NT2/D1 (cell line): ENCODE data around the gene GPRIN1.

Source experiments
- DNase-seq: peaks from one replicate; pipeline ENCODE4 v3.0.0-alpha.2; 2011; ENCODE audit warnings: low read depth, low spot score
- H3K27me3 ChIP-seq: 2 replicates; pipeline ENCODE4 v1.6.0; 2011; ENCODE audit warnings: mild to moderate bottlenecking; ENCODE audit not compliant: insufficient read length, insufficient read depth
- H3K36me3 ChIP-seq: 2 replicates; pipeline ENCODE4 v1.6.1; 2011; ENCODE audit warnings: mild to moderate bottlenecking, low read length, mixed read lengths; ENCODE audit not compliant: insufficient read depth, insufficient read length
- H3K4me1 ChIP-seq: 2 replicates; pipeline ENCODE4 v1.5.1; 2011; ENCODE audit not compliant: insufficient read depth, insufficient read length
- H3K4me3 ChIP-seq: 2 replicates; pipeline ENCODE4 v1.5.1; 2011; ENCODE audit warnings: low read depth; ENCODE audit not compliant: insufficient read length
- H3K9ac ChIP-seq: 2 replicates; pipeline ENCODE4 v1.6.0; 2011; ENCODE audit warnings: low read depth; ENCODE audit not compliant: insufficient read length
- H3K9me3 ChIP-seq: 2 replicates; pipeline ENCODE4 v1.5.1; 2011; ENCODE audit warnings: mild to moderate bottlenecking, low read length; ENCODE audit not compliant: insufficient read depth
- SUZ12 ChIP-seq: IDR thresholded peaks from 2 replicates; pipeline ENCODE4 v1.6.1; 2011; ENCODE audit not compliant: insufficient read length, insufficient read depth; ENCODE audit errors: extremely low read depth
- YY1 ChIP-seq: IDR thresholded peaks from 2 replicates; pipeline ENCODE4 v1.6.1; 2011; ENCODE audit not compliant: insufficient read length, insufficient read depth
- ZNF274 ChIP-seq: IDR thresholded peaks from 2 replicates; pipeline ENCODE4 v1.6.1; 2011; ENCODE audit warnings: mild to moderate bottlenecking, low read depth, low read length

Gene GPRIN1

GRCh38 chr5:176612855-176613254 lies 2.9 kb upstream of the GPRIN1 start:
- TF ChIP-seq SUZ12, result no peak
- no peak for TF ChIP-seq YY1
- TF ChIP-seq ZNF274, result no peak
- Histone ChIP-seq H3K4me1 (peaks cover 17% of the 10 kb centered on the region), H3K9ac (no peak overlapping the region), H3K36me3 (no peaks in the 10 kb centered on the region), H3K27me3 (peaks cover 28% of the 10 kb centered on the region), H3K4me3 (no peak overlapping the region), H3K9me3 (no peaks in the 10 kb centered on the region)
- DNase-seq, result no peak

DNA sequence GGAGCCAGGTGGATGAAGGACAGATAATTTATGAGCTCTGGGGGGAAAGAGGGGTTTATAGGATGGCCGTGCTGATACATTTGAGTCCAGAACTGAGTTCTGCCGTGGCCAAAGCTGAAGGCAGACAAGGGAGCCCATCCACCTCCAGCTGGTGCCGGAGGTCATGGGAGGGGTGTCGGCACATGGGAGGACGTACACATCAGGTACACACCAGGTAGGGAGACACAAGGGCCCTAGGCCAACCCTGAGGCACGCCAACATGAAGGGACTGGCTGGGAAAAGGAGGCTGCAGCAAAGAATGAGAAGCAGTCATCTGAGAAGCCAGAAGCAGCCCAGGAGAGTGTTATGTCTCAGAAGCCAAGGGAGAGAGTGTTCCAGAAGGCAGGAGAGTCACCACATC lies 2.1 kb upstream of the GPRIN1 start:
- H3K9ac ChIP-seq, result no peak overlapping the region
- no peaks in the 10 kb centered on the region for H3K9me3 ChIP-seq
- no peak for TF ChIP-seq ZNF274
- TF ChIP-seq SUZ12, result no peak
- TF ChIP-seq YY1, result no peak
- no peak overlapping the region for H3K4me3 ChIP-seq
- H3K36me3 ChIP-seq, result no peaks in the 10 kb centered on the region
- H3K27me3 ChIP-seq, result peaks cover 23% of the 10 kb centered on the region
- no peak for DNase-seq
- H3K4me1 ChIP-seq, result peaks cover 17% of the 10 kb centered on the region

GRCh38 chr5:176611435-176611834 lies 1.5 kb upstream of the GPRIN1 start:
- peak; percentile 61 for DNase-seq
- H3K27me3 ChIP-seq, result peaks cover 23% of the 10 kb centered on the region
- no peaks in the 10 kb centered on the region for H3K36me3 ChIP-seq
- peaks cover 17% of the 10 kb centered on the region for H3K4me1 ChIP-seq
- no peak overlapping the region for H3K4me3 ChIP-seq
- H3K9ac ChIP-seq, result no peak overlapping the region
- TF ChIP-seq YY1 (no peak), ZNF274 (no peak), SUZ12 (no peak)
- H3K9me3 ChIP-seq, result no peaks in the 10 kb centered on the region

DNA sequence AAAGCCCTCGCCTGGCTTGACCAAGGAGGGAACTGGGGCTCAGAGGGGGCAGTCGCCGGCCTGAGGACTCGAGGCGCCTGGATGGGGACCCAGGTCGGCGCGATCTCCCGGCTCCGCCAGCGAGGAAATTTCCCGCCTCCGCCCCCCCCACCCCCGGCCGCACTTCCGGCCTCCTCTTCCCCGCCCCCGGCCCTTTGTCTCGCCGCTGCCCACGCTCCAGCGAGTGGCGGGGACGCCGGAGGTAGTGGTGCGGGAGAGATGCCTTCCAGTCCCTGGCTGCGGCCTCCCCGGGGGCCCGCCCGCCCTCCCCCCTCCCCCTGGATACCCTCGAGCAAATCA lies 448 bp upstream of the GPRIN1 start:
- Histone ChIP-seq H3K9me3 (no peaks in the 10 kb centered on the region), H3K4me3 (peak overlapping the region; percentile 26), H3K36me3 (no peaks in the 10 kb centered on the region), H3K9ac (no peak overlapping the region), H3K27me3 (peaks cover 23% of the 10 kb centered on the region), H3K4me1 (peaks cover 17% of the 10 kb centered on the region)
- DNase-seq, result no peak
- TF ChIP-seq SUZ12, result no peak
- no peak for TF ChIP-seq YY1
- TF ChIP-seq ZNF274, result no peak

DNA sequence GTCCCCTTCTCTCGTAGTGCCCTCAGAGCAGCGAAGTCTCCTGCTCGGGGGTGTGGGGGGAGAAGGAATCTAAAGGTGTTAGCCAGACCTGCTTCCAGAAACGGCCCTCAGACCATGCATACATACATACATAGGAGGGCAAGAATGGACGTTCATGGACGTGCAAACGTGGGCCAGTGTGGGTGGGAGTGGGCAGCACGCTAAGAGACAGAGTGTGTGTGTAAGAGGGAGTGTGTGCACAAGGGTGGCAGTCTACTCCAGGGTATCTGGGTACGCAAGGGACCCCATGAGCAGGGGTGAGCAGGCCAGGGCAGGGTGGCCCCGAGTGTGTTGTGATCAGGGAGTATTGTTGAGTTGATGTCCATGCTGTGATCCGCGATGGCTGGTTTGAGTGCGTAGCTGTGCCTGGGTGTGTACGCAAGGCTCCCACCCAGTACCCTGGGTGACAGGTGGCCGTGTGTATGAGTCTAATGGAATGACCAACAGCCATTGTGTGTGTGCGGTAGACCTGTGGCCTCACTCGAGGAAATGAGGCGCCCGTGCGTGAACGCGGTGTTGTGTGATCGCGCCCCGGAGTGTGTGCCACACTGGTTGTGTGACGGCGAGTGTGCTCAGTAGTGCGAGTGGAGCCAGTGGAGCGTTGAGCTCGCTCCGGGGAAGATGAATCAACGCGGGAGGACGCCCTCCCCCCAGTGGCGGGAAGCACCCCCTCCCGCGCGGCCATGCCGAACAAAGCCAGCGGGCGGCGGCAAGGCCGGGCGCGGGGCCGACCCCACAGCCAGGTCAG lies 826 bp downstream of the GPRIN1 start:
- Histone ChIP-seq H3K4me1 (peaks cover 17% of the 10 kb centered on the region), H3K36me3 (no peaks in the 10 kb centered on the region), H3K9me3 (no peaks in the 10 kb centered on the region), H3K27me3 (peaks cover 23% of the 10 kb centered on the region), H3K4me3 (peak overlapping the region; percentile 29), H3K9ac (peak overlapping the region; percentile 65)
- DNase-seq, result no peak
- TF ChIP-seq YY1, result no peak
- no peak for TF ChIP-seq ZNF274
- no peak for TF ChIP-seq SUZ12

- Histone ChIP-seq H3K9me3 (no peaks in the 10 kb centered on the region), H3K4me3 (no peak overlapping the region), H3K36me3 (no peaks in the 10 kb centered on the region), H3K9ac (no peak overlapping the region), H3K27me3 (peaks cover 23% of the 10 kb centered on the region), H3K4me1 (peaks cover 17% of the 10 kb centered on the region)
- no peak for DNase-seq
- TF ChIP-seq YY1, result no peak
- no peak for TF ChIP-seq ZNF274
- TF ChIP-seq SUZ12, result no peak
Measured at GRCh38 chr5:176608142-176608705, 1.7 kb downstream of the GPRIN1 start.

- Histone ChIP-seq H3K9ac (no peak overlapping the region), H3K9me3 (no peaks in the 10 kb centered on the region)
Measured at GRCh38 chr5:176606875-176607274, 3.1 kb downstream of the GPRIN1 start.

More at GRCh38 chr5:176606875-176607274, 3.1 kb downstream of the GPRIN1 start:
- no peak for DNase-seq
- H3K27me3 ChIP-seq, result peaks cover 23% of the 10 kb centered on the region
- no peak for TF ChIP-seq ZNF274
- no peak for TF ChIP-seq YY1
- no peak for TF ChIP-seq SUZ12
- H3K36me3 ChIP-seq, result no peaks in the 10 kb centered on the region
- H3K4me3 ChIP-seq, result no peak overlapping the region
- H3K4me1 ChIP-seq, result peaks cover 14% of the 10 kb centered on the region
